ENCODE data around the gene HOXB3.

HOXB3 gene

GRCh38 chr17:48513666-48514455 is 76.2 kb downstream of the HOXB3 start:
- H3K4me1 ChIP-seq (ENCODE audit: control insufficient read depth, insufficient read depth, low read length), result peaks cover 17% of the 10 kb centered on the region; the same call in 1 of the 2 replicates
- no peaks in the 10 kb centered on the region for H3K36me3 ChIP-seq (ENCODE audit: control insufficient read depth in 2 of 2, insufficient read depth in 1 of 2, low read length in 2 of 2)
- H3K27ac ChIP-seq (ENCODE audit: extremely low read depth, low read depth, low read length), result no peak overlapping the region
- no peak overlapping the region for H3K4me3 ChIP-seq (ENCODE audit: low read depth, low read length)
- TF ChIP-seq KLF16 (tag by site-specific recombination; IDR thresholded peaks at IDR 0.05), result no peak
- TF ChIP-seq PBX3 (CRISPR knock-in tag; IDR thresholded peaks at IDR 0.05), result no peak
- TF ChIP-seq ZNF112 (tag by site-specific recombination; IDR thresholded peaks at IDR 0.05), result no peak
- TF ChIP-seq ZNF140 (tag by site-specific recombination; IDR thresholded peaks at IDR 0.05), result no peak
- TF ChIP-seq ZNF433 (tag by site-specific recombination; IDR thresholded peaks at IDR 0.05; ENCODE audit: low read depth), result no peak
- no peaks in the 10 kb centered on the region for H3K9me3 ChIP-seq (ENCODE audit: control insufficient read depth, insufficient read depth, low read depth, low read length)
- ChIA-PET POLR2A (interaction anchor here (1.0 kb wide), 1 partner anchor 12 kb away, joined by 4 read pairs; no protein-coding TSS in a partner anchor), CTCF (interaction anchor here (0.6 to 1.3 kb wide), 5 partner anchors 9 to 373 kb away, joined by 3 to 4 read pairs (median 3); no protein-coding TSS in a partner anchor)

GRCh38 chr17:48513097-48513496 is 76.9 kb downstream of the HOXB3 start:
- ChIA-PET CTCF (interaction anchor here (0.7 to 1.0 kb wide), 3 partner anchors 8 to 373 kb away, joined by 3 to 4 read pairs (median 3); no protein-coding TSS in a partner anchor), POLR2A (interaction anchor here (1.0 kb wide), 1 partner anchor 12 kb away, joined by 4 read pairs; no protein-coding TSS in a partner anchor)
- no peaks in the 10 kb centered on the region for H3K9me3 ChIP-seq (ENCODE audit: control insufficient read depth, insufficient read depth, low read depth, low read length)
- H3K27ac ChIP-seq (ENCODE audit: extremely low read depth, low read depth, low read length), result no peak overlapping the region
- TF ChIP-seq ZBTB7A (tag by site-specific recombination; IDR thresholded peaks at IDR 0.05; ENCODE audit: low read depth) (no peak), ZNF324 (tag by site-specific recombination; IDR thresholded peaks at IDR 0.05) (no peak), ZSCAN4 (tag by site-specific recombination; IDR thresholded peaks at IDR 0.05) (no peak), RBAK (tag by site-specific recombination; IDR thresholded peaks at IDR 0.05) (no peak), ZNF555 (tag by site-specific recombination; conservative IDR thresholded peaks at IDR 0.05) (no peak), ZNF658 (tag by site-specific recombination; IDR thresholded peaks at IDR 0.05) (no peak), ZEB2 (tag by site-specific recombination; IDR thresholded peaks at IDR 0.05) (no peak), INSM2 (tag by site-specific recombination; IDR thresholded peaks at IDR 0.05) (no peak), BCL6B (tag by site-specific recombination; IDR thresholded peaks at IDR 0.05) (no peak), ZNF530 (tag by site-specific recombination; IDR thresholded peaks at IDR 0.05; ENCODE audit: low read depth) (no peak), ZNF624 (tag by site-specific recombination; IDR thresholded peaks at IDR 0.05) (no peak), ZBTB49 (tag by site-specific recombination; IDR thresholded peaks at IDR 0.05; ENCODE audit: low read depth) (no peak), ZNF366 (tag by site-specific recombination; conservative IDR thresholded peaks at IDR 0.05) (no peak), ZNF830 (tag by site-specific recombination; IDR thresholded peaks at IDR 0.05; ENCODE audit: low read depth) (no peak)
- H3K36me3 ChIP-seq (ENCODE audit: control insufficient read depth in 2 of 2, insufficient read depth in 1 of 2, low read length in 2 of 2), result no peaks in the 10 kb centered on the region
- H3K4me3 ChIP-seq (ENCODE audit: low read depth, low read length), result no peak overlapping the region
- peaks cover 17% of the 10 kb centered on the region; the same call in 1 of the 2 replicates for H3K4me1 ChIP-seq (ENCODE audit: control insufficient read depth, insufficient read depth, low read length)

Data from HEK293 (cell line).